Right lung (tissue), 10 donors: Measurements from ENCODE around the gene LY6G5C. TPM values are rescaled to one million over a fixed set of nuclear protein-coding genes. Genes with fewer than 3 reads are reported as not detected.

Source experiments
- DNase-seq, 2 donors: peaks; one replicate each; pipeline ENCODE4 v3.0.0-alpha.2; 2013
- long read RNA-seq, 8 donors: transcript quantifications; one replicate each; lab custom pipeline, GENCODE V29; 2026
- polyA plus RNA-seq, 5 donors: library from polyadenylated mRNA; unstranded; fragments of 120-200 nt; gene quantifications; one replicate each; pipeline versions ENCODE4 v1.2.1 to v1.2.3, GENCODE V29; 2013; ENCODE audit warnings: inconsistent platforms in 1 of 5, low replicate concordance in 1 of 5; ENCODE audit not compliant: insufficient read length in 5 of 5, insufficient read depth in 1 of 5

Gene LY6G5C
- polyA plus RNA-seq, result 1 to 10 TPM; 2.7 to 5.0 (median 4.4) TPM
- long read RNA-seq, donor 1, partial matches to known transcripts, result 0 of 1 reads
- long read RNA-seq, donor 1, other reads (novel, unspliced or antisense), result 0 of 1 reads
- long read RNA-seq, donor 2, result 0 reads
- long read RNA-seq, donor 3, partial matches to known transcripts, result 0 of 2 reads
- long read RNA-seq, donor 3, other reads (novel, unspliced or antisense), result 0 of 2 reads
- long read RNA-seq, donor 4, partial matches to known transcripts, result 0 of 2 reads
- long read RNA-seq, donor 4, other reads (novel, unspliced or antisense), result 0 of 2 reads
- long read RNA-seq, donor 5, partial matches to known transcripts, result 0 of 3 reads
- long read RNA-seq, donor 5, other reads (novel, unspliced or antisense), result 0 of 3 reads
- long read RNA-seq, donor 6, partial matches to known transcripts, result 0 of 2 reads
- long read RNA-seq, donor 6, other reads (novel, unspliced or antisense), result 0 of 2 reads
- long read RNA-seq, donor 7, result 0 reads
- long read RNA-seq, donor 8, result 0 reads

GRCh38 chr6:31680226-31681134 is at the start of gene LY6G5C:
Gene LY6G5C (minus strand): TSS chr6:31681067. CDS start chr6:31680373, 694 bp downstream.
- peak; percentile 88 to 91 for DNase-seq

- peak; percentile 96 for DNase-seq
Measured at GRCh38 chr6:31729979-31730630, 49.2 kb upstream of the LY6G5C start.

GRCh38 chr6:31729515-31729978 is 48.7 kb upstream of the LY6G5C start:
- DNase-seq, result peak; percentile 92 to 94

GRCh38 chr6:31728767-31729514 is 48.1 kb upstream of the LY6G5C start, which contains the start of gene DDAH2:
Gene DDAH2 (minus strand): TSS chr6:31729299. CDS start chr6:31729161, 138 bp downstream.
- no peak for DNase-seq

GRCh38 chr6:31727717-31728671 is 47.1 kb upstream of the LY6G5C start:
- no peak for DNase-seq

- DNase-seq, result no peak
Measured at GRCh38 chr6:31727034-31727716, 46.3 kb upstream of the LY6G5C start.

- no peak for DNase-seq
Measured at GRCh38 chr6:31725502-31726350, 44.9 kb upstream of the LY6G5C start.

- no peak for DNase-seq
Measured at GRCh38 chr6:31723980-31724691, 43.3 kb upstream of the LY6G5C start.

GRCh38 chr6:31723245-31723979 is 42.5 kb upstream of the LY6G5C start, which contains the start of gene MPIG6B:
Gene MPIG6B (plus strand): TSS chr6:31723373. CDS start chr6:31723384, 11 bp downstream.
- no peak for DNase-seq

GRCh38 chr6:31722173-31722572 is 41.3 kb upstream of the LY6G5C start:
- DNase-seq, result no peak

GRCh38 chr6:31721351-31722020 is 40.6 kb upstream of the LY6G5C start, which contains the start of gene LY6G6C:
Gene LY6G6C (minus strand): TSS chr6:31721746. CDS start chr6:31721679, 67 bp downstream.
- no peak for DNase-seq

- DNase-seq, result no peak
Measured at GRCh38 chr6:31720196-31720770, 39.4 kb upstream of the LY6G5C start.

GRCh38 chr6:31719001-31719400 is 38.1 kb upstream of the LY6G5C start:
- DNase-seq, result no peak

- DNase-seq, result peak in 1 of 2 donors; percentile 49
Measured at GRCh38 chr6:31718265-31718664, 37.4 kb upstream of the LY6G5C start.
